ENCODE measurements around the gene KRT28. TPM values are rescaled to one million over a fixed set of nuclear protein-coding genes. Genes with fewer than 3 reads are reported as not detected.

KRT28 gene
- total and polyA plus RNA-seq, 2 of the 8 experiments (the other 6 are each of a cell fraction or from before 2014, with no cell fraction given), result not detected

DNA sequence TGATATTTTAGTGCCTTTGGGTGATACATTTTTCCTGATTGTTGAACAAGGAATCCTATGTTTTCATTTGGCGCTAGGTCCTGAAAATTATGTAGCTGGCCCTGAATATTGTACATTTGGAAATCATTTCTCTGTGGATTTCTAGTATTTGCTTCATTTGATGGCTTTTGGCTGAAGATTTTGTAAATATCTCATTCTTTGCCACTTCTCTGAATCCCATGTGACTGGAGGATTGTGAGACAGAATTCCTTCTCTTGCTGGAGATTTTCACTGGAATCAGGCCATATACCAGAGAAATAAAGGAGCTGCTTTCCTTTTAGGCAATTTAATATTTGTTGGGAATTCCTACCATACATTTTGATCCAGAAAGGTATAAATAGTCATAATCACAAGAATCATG lies 8.6 kb downstream of the KRT28 start:
- ChIA-PET POLR2A (ENCODE audit: partially characterized antibody) (no interaction called here), CTCF (ENCODE audit: partially characterized antibody) (interaction anchor here (0.6 to 2.6 kb wide), 6 partner anchors 9 to 171 kb away, joined by 3 to 17 read pairs (median 3); partner anchors contain the start of gene KRT28)
- H4K20me1 ChIP-seq (replicated peaks in 1 of 2; ENCODE audit: control insufficient read depth in 1 of 2, insufficient read depth in 2 of 2, low read length in 2 of 2), result no peaks in the 10 kb centered on the region
- H4K8ac ChIP-seq (ENCODE audit: extremely low read depth, insufficient read depth, low read length), result no peak overlapping the region
- no peak overlapping the region for H3K14ac ChIP-seq (ENCODE audit: insufficient read length)
- no peaks in the 10 kb centered on the region for H3K79me1 ChIP-seq (ENCODE audit: low read depth, low read length)
- WGBS, 2 experiments (ENCODE audit: extremely low coverage in 1 of 2, insufficient coverage in 1 of 2, insufficient read length in 1 of 2, insufficient replicate concordance in 2 of 2, low coverage in 1 of 2, low lambda C conversion rate in 2 of 2, missing lambda C conversion rate in 1 of 2), result 82% methylated on average over 1 of the region's 1 CpG; no CpG with 5 or more reads in 1 of the 2 experiments
- no peak overlapping the region for H2BK120ac ChIP-seq (replicated peaks; ENCODE audit: low read depth, low read length)
- no peaks in the 10 kb centered on the region for H3K4me1 ChIP-seq (replicated peaks in 1 of 4; ENCODE audit: control insufficient read depth in 3 of 4, insufficient read depth in 4 of 4, low read length in 3 of 4)
- H3K56ac ChIP-seq (replicated peaks; ENCODE audit: insufficient read length, low read depth, low read length), result no peak overlapping the region
- DNase-seq (ENCODE audit: low read depth in 1 of 2, low spot score in 2 of 2), result no peak
- no peak overlapping the region for H3K9ac ChIP-seq (replicated peaks in 1 of 4; ENCODE audit: extremely low read depth in 1 of 4, low read depth in 3 of 4, low read length in 3 of 4)
- no peaks in the 10 kb centered on the region for H3K27me3 ChIP-seq (replicated peaks in 1 of 4; ENCODE audit: control insufficient read depth in 3 of 4, extremely low read depth in 1 of 4, insufficient read depth in 3 of 4, low read length in 3 of 4)
- no peak overlapping the region for H2AFZ ChIP-seq (ENCODE audit: low read length)
- no peak overlapping the region for H4K91ac ChIP-seq (replicated peaks; ENCODE audit: insufficient read length, low read length)
- H3K4me3 ChIP-seq (ENCODE audit: extremely low read depth in 1 of 4, insufficient read depth in 2 of 4, low read depth in 3 of 4, low read length in 4 of 4), result no peak overlapping the region
- H3K23ac ChIP-seq (ENCODE audit: insufficient read length), result no peak overlapping the region
- no peak overlapping the region for H2BK12ac ChIP-seq (ENCODE audit: low read depth, low read length)
- H4K5ac ChIP-seq (ENCODE audit: insufficient read length, low read depth, low read length), result no peak overlapping the region
- no peaks in the 10 kb centered on the region for H3K36me3 ChIP-seq (ENCODE audit: control insufficient read depth in 2 of 4, insufficient read depth in 4 of 4, low read length in 3 of 4)
- no peak overlapping the region for H2AK5ac ChIP-seq (ENCODE audit: low read depth, low read length)
- H2BK20ac ChIP-seq (ENCODE audit: low read length), result no peak overlapping the region
- no peak overlapping the region for H3K18ac ChIP-seq (ENCODE audit: extremely low read depth, low read length)
- H3K4ac ChIP-seq (replicated peaks; ENCODE audit: insufficient read length, low read depth, low read length), result no peak overlapping the region
- TF ChIP-seq BACH1 (IDR thresholded peaks at IDR 0.05; ENCODE audit: low read length) (no peak), CREB1 (IDR thresholded peaks at IDR 0.05) (no peak), RBBP5 (IDR thresholded peaks at IDR 0.05; ENCODE audit: borderline replicate concordance, low read depth, low read length) (no peak), SIX5 (IDR thresholded peaks at IDR 0.05; ENCODE audit: low read depth, low read length) (no peak), TAF1 (IDR thresholded peaks at IDR 0.05; ENCODE audit: low read depth, low read length) (no peak), SP2 (IDR thresholded peaks at IDR 0.05; ENCODE audit: low read length) (no peak), HDAC2 (IDR thresholded peaks at IDR 0.05; ENCODE audit: borderline replicate concordance in 1 of 2, low read depth in 2 of 2, low read length in 2 of 2) (no peak), SUZ12 (IDR thresholded peaks at IDR 0.05; ENCODE audit: low read length) (no peak), SP1 (IDR thresholded peaks at IDR 0.05; ENCODE audit: low read depth, low read length) (no peak), TBP (IDR thresholded peaks at IDR 0.05; ENCODE audit: low read depth, low read length) (no peak), SAP30 (IDR thresholded peaks at IDR 0.05; ENCODE audit: insufficient read depth, insufficient replicate concordance, low read length) (no peak), SIN3A (conservative IDR thresholded peaks at IDR 0.05 in 1 of 2, IDR thresholded peaks at IDR 0.05 in 1 of 2; ENCODE audit: low read depth in 1 of 2, low read length in 2 of 2) (no peak)
- TF ChIP-seq, protein P1, sequence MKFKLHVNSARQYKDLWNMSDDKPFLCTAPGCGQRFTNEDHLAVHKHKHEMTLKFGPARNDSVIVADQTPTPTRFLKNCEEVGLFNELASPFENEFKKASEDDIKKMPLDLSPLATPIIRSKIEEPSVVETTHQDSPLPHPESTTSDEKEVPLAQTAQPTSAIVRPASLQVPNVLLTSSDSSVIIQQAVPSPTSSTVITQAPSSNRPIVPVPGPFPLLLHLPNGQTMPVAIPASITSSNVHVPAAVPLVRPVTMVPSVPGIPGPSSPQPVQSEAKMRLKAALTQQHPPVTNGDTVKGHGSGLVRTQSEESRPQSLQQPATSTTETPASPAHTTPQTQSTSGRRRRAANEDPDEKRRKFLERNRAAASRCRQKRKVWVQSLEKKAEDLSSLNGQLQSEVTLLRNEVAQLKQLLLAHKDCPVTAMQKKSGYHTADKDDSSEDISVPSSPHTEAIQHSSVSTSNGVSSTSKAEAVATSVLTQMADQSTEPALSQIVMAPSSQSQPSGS (IDR thresholded peaks at IDR 0.05; ENCODE audit: low read length), result no peak
- H3K9me3 ChIP-seq (ENCODE audit: insufficient read depth in 2 of 2, low read depth in 1 of 2, low read length in 1 of 2), result no peaks in the 10 kb centered on the region
- no peak overlapping the region for H2BK15ac ChIP-seq (ENCODE audit: low read length)
- no peak for FAIRE-seq
- H3K23me2 ChIP-seq (ENCODE audit: low read depth, low read length), result no peaks in the 10 kb centered on the region
- H3K79me2 ChIP-seq (ENCODE audit: control insufficient read depth in 1 of 2, insufficient read depth in 2 of 2, low read length in 2 of 2), result no peaks in the 10 kb centered on the region
- H3K4me2 ChIP-seq (ENCODE audit: insufficient read depth in 1 of 2, low read depth in 2 of 2, low read length in 2 of 2), result no peak overlapping the region
- H3K27ac ChIP-seq (ENCODE audit: low read depth, low read length), result no peak overlapping the region
- no peak overlapping the region for H2BK5ac ChIP-seq (ENCODE audit: low read depth, low read length)
